Hematopoietic multipotent progenitor cell (in vitro differentiated cells): ENCODE results near the gene SERPINB6. TPM values are rescaled to one million over a fixed set of nuclear protein-coding genes. Genes with fewer than 3 reads are reported as not detected.
"Not testable (repeated sequence)": the region's sequence is repeated elsewhere in the genome, so short reads cannot be mapped to it uniquely, and the experiment has no call there.

ENCODE experiments used
- DNase-seq, 3 donors: peaks; one replicate each; pipeline ENCODE4 v3.0.0-alpha.2; 2011 to 2015; ENCODE audit warnings: low read depth in 2 of 3, low spot score in 2 of 3
- total RNA-seq: library from RNA; depleted of rRNA; stranded (reverse); fragments of >200 nt; gene quantifications from one replicate; pipeline ENCODE4 v1.2.3, GENCODE V29; 2012

SERPINB6 gene
- total RNA-seq, 1 donor, result 113 TPM

DNA sequence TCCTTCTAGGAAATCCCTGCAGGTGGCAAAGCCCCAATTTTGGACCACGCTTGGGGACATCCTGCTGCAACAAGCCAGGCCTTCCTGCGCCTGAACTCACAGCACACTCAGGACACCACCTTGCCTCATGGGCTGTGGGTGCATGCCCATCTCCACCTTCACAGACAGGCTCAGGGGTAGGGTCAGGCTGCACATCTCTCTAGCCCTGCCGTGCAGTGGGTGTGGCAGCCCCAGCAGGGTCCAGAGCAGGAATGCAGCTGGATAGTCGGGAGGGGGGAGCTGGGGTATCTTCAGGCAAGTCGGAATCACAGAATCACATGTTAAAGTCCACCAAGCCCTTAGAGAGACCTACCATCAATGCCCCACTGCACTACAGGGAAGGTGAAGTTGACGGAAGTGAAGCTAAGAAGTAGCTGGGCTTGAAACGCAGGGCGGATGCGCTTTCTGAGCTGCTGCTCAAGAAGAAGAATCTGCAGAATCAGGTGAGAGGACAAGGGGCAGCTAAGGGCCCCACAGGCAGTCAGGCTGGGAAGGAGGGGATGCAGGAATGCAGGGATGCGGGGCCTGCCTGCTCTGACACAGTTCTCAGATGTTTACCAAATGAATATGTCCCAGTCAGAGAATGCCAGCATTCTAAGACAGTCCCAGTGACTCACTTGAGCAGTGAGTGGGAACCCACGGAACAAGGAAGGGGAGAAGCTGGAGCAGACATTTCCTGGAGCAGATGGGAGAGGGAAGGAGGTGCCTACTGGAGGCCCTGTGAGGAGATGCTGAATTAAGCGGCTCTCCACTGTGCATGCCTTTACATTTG, 11.3 kb downstream of the SERPINB6 start:
- DNase-seq, result no peak

DNA sequence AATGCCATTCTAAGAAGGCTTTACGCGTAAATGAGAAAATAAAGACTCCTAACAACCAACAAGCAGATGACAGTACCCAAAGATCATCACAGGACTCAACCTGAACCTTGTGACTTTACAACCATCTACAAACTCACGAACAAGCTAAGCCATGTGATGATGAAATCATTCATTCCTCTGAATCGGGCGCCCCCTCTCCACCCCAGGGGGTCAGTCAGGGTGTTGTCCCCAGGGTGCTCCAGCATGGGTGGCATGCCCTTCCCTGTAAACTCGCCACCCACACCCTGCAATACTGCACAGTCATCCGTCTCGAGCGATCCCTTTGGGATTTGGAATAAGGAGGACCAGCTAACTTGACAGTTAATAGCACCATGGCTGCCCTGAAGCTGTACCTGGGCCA, 12.6 kb downstream of the SERPINB6 start:
- no peak for DNase-seq

DNA sequence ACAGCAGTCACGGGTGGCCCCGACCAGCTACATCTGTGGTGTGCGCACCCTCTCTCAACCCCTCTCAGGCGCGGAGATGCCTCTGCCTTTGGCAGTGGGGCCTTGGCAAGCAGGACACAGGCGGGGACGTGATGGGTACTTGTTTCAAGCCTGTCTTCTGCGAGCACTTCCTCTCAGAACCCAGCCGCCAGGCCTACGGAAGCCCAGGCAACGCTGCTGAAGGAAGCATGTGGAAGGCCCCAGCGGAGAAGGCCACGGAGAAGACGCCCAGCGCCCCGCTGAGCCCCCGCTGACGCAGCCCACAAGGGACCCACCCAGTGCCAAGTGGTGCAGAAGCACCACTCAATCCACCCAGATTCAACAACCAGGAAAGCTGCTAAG, 13.0 kb downstream of the SERPINB6 start:
- peak in 2 of 3 donors; percentile 63 to 76 for DNase-seq

DNA sequence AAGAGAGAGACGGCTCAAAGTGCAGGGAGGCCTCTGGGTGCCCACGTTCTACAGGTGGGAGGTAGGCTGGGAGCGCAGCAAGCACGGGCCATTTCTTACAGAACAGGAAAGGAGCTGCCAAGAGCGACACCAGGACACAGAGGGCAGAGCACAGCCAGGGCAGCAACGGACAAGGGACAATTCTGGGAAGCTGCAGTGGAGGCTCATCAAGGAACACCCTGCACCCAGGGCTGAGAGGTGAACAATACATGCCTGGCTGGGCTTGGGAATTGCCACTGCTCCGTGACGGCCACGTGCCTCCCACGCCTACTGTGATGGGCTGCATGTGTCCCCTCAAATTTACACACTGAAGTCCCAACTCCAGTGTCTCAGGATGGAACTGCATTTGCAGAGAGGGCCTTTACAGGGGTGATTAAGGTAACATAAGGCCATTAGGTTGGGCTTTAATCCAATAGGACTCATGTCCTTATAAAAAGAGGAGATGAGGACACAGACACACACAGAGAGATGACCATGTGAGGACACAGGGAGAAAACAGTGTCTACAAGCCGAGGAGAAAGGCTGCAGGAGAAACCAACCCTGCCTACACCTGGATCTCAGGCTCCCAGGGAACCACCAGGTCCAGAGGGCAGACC, 13.6 kb downstream of the SERPINB6 start:
- DNase-seq, result no peak

DNA sequence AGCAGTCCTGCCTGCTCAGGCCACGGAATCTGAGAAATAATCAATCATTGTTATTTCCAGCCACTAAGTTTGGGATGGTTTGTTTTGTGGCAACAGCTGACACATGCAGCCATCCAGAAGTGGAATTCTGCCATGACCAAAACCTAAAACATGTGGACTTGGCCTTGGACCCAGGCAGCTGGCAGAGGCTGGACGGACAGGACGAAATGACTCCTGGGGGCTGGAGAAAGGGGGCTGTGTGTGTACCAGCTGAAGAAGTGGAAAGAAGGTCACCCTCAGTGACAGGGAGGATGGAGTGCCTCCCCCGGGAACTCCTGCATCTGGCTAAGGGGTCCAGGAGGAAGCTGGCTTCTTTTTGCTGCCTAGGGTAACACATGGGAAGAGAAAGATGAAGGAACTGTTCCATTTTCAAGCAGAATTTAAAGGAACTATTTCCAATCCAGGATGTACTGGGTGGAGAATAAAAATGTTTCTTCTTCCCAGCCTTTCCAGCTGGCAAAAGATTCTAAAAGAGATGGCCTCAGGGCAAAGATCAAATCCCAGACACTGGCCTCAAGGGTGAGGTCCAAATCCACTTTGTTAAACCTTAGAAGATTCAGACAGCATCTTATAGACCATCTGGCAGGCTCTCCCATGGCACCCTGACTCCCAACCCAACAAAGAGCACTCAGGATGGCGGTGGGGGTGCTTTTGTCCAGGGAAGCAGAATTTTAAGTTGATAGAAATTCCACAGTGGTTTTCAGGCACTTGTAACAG, 14.3 kb downstream of the SERPINB6 start:
- DNase-seq, result no peak

DNA sequence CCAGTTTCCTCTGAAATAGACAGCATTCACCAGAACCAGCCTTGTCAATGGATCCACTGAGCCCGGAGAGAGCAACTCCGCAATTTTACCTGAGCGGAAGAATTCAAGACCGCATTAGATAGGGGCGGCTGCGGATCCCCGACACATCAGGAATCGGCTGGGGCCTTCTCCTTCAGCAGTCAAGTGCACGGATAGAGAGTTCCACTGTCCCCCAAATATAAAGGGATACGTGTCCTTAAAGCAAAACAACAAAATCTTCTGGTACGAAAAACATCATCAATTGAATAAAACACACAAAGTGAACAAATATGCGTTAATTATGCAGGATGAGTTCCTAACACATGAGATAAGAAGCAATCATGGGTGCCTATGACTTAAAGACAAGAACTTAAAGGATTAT, 18.3 kb downstream of the SERPINB6 start:
- DNase-seq, result no peak

DNA sequence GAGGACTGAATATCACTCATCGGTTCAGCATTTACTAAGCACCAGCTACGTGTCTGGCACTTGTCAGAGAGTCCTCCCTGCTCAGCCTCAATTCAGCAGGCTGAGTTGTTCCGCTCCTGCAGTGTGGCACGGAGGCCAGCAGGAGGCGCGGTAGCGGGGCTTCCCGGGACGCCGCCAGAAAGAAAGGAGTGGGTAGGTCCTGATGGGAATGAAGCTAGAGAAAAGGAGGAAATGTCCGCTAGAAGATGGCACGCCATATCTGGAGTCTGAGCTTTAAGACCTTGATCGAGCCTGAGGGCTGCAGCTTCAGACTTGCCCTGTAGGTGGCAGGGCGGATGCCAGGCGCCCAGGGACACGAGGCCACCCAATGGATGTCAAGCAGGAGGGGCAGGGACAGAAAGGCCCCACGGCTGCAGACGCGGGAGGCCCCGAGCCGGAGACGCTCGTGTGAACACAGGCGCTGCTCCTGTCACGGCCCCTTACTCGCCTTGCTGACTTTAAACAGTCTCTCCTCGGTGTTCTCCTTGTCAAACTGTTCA, 18.7 kb downstream of the SERPINB6 start:
- peak in 2 of 3 donors; percentile 77 to 83 for DNase-seq

DNA sequence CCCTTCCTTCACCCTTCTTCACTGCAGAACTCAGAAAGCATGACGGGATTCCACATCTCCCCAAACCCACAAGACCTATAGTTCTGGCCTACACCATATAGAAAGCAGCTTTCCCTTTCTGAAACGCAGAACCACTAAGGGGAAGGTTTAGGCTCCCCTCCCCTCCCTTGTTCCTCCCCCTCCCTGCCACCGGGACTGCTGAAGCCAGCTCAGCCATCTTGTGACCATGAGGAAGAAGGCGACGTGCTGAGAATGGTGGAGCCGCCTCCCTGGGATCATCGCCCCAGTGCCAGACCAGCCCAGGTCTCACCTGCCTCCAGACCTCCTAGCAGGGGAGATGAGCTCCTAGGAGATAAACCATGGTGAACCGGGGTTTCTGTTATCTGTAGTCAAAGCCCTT, 19.6 kb downstream of the SERPINB6 start:
- DNase-seq, result peak in 1 of 3 donors; percentile 76

DNA sequence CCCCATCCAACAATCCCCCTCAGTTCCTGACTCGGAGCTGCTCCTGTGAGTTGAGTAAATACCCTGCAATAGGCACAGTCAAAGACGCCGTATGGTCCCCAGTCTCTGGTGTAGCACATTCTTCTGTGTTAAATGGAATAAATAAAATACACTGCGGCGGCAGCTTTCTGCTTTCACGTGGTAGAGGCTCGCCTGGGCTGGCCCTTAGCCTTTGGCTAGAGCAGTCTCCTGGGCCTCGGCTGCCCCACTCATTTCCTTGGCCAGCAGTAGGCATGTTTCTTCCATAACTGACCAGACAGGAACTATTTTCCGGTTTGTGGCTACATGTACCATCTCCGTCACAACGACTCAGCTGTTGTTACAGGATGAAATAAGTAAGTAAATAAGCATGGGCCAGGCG, 20.7 kb downstream of the SERPINB6 start:
- no peak for DNase-seq

DNA sequence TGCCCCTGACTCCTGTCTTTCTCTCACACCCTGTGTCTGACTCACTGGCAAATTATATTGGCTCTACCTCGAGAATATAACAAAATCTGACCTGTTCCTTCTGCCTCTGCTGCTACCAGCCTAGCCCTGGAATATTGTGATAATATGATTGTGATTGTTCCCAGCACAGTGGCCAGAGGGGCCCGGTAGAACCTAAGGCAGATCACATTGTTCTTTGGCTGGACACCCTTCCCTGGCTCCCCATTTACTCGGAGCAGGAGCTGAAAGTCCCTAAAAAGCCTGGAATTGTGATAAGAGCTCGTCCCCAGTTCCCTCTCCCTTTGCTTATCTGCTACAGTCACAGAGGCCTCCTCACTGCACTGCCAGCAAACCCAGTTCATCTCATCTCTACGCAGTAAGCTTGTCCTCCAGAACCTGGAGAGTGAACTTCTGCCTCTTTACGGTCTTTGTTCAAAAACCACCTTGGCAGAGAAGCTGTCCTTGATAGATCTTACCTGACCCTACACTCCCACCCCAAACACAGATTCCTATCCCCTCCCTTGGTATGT, 21.8 kb downstream of the SERPINB6 start:
- no peak for DNase-seq

DNA sequence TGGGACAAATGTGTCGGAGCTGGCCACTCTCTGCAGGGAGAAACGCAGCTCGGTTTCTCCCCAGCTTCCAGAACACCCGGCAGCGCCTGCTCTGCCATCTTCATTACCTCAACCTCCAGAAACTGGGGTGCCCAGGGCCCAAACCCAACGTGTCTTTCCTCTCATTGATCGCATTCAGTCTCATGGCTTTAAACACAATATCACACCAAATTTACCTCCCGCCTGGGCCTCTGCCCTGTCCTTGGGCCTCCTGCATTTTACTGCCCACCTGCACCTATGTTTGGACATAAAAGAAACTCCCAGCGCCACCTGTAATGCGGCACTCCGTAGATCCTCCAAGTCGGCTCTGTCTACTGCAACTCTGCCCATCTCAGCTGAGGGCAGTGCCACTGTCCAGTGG, 22.2 kb downstream of the SERPINB6 start:
- DNase-seq, result no peak

DNA sequence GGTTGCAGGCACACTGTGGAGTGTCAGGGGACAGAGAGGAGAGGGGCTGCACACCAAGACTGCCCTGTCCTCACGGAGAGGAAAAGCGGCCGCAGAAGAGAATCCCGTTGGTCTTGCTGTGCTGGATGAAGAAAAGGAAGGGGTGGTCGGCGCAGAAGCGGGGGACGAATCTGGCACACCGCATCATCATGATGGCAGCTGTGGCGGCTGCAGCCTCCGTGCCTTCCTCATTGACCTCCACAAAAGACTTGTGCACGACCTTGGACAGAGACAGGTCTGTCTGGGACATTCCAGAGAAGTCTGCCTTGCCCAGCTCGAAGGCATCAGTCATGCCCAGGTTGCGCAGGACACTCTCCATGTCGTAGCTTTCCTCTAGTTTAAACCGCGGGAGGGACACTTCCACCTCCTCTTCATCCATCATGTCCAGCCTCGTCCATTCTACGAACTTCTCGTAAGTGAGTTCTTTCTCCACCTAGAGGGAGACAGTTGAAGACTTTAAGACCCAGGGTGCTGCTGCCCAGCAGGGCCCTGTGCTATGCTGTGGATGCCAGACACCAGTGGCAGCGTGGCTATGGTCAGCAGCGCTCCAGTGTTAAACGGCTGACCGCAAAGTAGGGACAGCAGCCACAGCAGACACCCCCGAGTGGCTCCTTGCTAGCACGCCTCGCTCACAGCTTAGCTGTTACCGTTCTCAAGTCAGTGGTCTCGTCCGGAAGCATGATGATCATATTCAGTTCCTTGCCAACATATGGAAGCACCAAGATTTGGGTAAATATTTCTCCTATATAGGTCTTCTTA, 22.9 kb downstream of the SERPINB6 start:
- DNase-seq, result no peak

DNA sequence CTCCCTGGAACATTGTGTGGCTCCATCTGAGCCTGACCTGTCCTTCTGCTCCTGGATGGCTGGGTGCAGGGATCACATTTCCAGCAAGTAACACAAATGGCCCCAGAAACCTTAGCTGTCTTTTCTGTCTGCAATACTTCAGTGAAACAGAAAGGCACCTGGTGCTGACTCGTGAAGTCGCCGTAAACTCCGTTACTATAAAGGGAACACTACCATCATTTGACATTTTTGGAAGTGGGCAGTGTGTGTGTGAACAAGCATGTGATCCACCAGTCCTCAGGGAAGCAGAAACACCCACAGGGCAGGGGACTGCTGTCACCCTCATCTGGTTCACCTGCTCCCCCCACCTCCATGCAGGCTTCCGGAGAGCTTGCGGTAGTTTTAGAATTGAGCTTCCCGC, 23.9 kb downstream of the SERPINB6 start:
- DNase-seq, result no peak

DNA sequence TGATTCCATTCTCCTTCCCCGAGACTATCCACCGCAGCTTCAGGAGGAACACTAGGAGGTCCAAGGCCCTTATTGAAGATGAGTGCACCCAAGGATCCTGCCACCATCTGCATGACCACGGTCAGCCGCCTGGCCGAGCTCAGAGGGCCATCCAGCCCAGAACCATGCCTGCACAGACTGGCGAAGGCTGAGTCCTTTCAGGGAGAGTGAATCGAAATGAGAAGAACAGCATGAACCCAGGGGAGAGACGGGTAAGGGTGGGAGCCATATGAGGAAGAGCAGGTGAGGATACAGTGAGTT, 26.3 kb downstream of the SERPINB6 start:
- no peak for DNase-seq

DNA sequence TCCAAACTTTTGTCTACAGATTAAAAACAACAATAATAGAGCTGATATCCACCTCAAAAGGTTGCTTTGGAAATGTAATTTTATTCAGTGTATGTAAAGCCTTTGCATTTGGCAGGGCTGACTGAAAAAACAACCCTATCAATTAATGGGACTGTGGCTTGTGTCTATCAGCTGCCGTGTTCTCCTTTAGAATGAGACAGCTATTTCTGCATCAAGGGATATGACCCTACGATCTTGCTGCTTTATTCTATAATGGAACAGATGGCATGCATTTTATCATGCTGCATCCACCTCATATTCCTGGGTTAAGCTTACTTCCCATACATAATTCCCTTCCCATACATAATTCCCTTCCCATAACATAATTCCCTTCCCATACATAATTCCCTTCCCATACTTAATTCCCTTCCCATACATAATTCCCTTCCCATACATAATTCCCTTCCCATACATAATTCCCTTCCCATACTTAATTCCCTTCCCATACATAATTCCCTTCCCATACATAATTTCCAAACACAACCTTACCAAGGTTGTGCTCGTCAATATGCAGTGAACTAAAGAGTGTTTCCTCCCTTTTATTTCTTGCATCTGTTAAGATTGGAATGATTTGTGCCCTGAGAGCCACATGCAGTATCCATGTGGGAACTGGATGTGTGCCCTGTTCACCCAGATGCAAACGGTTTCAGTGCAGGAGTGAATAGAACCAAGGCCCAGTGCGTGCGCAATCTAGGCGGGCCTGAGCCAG, 26.8 kb downstream of the SERPINB6 start:
- DNase-seq, result peak in 1 of 3 donors; percentile 36

DNA sequence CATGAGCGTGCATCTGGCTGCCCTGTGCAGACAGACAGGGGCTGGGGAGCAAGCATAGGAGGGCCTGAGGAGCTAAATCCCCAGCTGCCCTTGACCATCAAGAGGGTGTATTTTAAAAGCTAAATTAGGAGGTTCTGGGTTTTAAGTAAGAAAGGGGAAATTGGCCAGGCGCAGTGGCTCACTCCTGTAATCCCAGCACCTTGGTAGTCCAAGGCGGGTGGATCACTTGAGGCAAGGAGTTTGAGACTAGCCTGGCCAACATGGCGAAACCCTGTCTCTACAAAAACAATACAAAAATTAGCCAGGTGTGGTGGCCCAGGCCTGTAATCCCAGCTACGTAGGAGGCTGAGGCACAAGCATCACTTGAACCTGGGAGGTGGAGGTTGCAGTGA, 27.8 kb downstream of the SERPINB6 start:
- DNase-seq, result no peak

DNA sequence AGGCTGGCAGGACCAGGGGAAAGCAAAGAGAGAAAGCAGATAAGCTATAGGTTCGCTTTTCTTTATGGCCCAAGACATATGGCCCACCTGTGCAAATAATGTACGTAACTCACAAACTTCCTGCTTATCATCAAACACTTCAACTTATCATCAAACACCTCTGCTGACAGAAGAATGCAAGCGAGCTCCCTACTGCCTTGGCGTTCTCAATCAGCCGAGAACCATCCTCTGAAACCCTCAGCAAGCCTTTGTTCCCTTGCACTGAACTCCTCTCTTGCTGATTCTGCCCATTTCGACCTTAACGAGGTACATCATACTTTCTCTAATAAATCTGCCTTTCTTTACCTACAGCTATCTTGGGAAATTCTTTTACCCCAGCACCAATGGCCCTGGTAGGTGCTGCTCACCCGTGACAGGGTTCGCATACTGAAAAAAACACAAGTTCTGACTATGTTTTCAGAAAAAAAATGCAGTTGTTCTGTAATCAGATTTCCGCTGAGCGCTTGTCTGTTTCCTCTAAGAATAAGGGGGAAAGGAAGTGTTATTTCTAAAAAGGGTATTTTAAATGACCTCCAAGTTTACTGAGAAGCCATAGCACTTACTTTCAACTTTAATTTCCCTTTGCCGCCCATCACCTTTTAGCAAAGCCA, 28.3 kb downstream of the SERPINB6 start:
- DNase-seq, result peak in 2 of 3 donors; percentile 78 to 91

DNA sequence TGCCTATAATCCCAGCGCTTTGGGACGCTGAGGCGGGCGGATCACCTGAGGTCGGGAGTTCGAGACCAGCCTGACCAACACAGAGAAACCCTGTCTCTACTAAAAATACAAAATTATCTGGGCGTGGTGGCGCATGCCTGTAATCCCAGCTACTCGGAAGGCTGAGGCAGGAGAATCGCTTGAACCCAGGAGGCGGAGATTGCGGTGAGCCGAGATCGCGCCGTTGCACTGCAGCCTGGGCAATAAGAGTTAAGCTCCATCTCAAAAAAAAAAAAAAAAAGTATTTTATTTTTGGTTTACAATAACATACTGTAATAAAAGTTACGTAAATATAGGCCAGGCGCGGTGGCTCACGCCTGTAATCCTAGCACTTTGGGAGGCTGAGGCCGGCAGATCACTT, 29.3 kb downstream of the SERPINB6 start:
- DNase-seq, result not testable (repeated sequence)

DNA sequence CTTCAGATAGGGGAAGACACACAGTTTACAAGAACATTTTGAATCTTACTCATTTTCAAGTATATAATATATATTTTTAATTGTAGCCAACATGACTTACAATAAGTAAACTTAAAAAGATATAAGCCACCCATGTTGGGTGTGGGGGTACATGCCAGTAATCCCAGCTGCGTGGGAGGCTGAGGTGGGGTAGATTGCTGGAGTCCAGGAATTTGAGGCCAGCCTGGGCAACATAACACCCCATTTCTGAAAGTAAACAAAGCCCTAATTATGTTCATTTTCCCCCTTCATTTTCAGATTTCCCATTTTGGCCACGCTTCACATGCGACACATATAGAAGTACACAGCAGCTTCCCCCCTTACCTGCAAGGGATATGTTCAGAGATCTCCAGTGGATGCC, 30.5 kb downstream of the SERPINB6 start:
- DNase-seq, result no peak
